Kidney epithelial cell (primary cell): ENCODE results near the gene GHR. TPM values are rescaled to one million over a fixed set of nuclear protein-coding genes. Genes with fewer than 3 reads are reported as not detected.

ENCODE experiments used
- DNase-seq: peaks from one replicate; pipeline ENCODE4 v3.0.0-alpha.2; 2010; ENCODE audit warnings: low read depth
- H3K27me3 ChIP-seq: 2 replicates; pipeline ENCODE4 v1.6.0; 2011; ENCODE audit warnings: low read length; ENCODE audit not compliant: control insufficient read depth, insufficient read depth
- H3K36me3 ChIP-seq: 2 replicates; pipeline ENCODE4 v1.5.1; 2011; ENCODE audit warnings: low read length; ENCODE audit not compliant: control insufficient read depth, insufficient read depth
- H3K4me3 ChIP-seq: 2 replicates; pipeline ENCODE4 v1.5.1; 2011; ENCODE audit warnings: low read depth, mild to moderate bottlenecking, control low read depth, low read length
- total RNA-seq: library from RNA; depleted of rRNA; stranded (reverse); fragments of >200 nt; gene quantifications from 2 replicates; pipeline ENCODE4 v1.2.3, GENCODE V29; 2015
- TF ChIP-seq, protein P1 (sequence below): IDR thresholded peaks from 2 replicates; pipeline ENCODE4 v1.5.1; 2011; ENCODE audit warnings: mild to moderate bottlenecking, moderate library complexity, low read length, control low read depth, inconsistent platforms; ENCODE audit not compliant: insufficient read depth, poor library complexity, severe bottlenecking

Gene GHR
- total RNA-seq, 1 donor from 2014 or later, result 0.63 TPM

- Histone ChIP-seq H3K27me3 (no peaks in the 10 kb centered on the region), H3K36me3 (no peaks in the 10 kb centered on the region), H3K4me3 (no peak overlapping the region)
- TF ChIP-seq, protein P1, sequence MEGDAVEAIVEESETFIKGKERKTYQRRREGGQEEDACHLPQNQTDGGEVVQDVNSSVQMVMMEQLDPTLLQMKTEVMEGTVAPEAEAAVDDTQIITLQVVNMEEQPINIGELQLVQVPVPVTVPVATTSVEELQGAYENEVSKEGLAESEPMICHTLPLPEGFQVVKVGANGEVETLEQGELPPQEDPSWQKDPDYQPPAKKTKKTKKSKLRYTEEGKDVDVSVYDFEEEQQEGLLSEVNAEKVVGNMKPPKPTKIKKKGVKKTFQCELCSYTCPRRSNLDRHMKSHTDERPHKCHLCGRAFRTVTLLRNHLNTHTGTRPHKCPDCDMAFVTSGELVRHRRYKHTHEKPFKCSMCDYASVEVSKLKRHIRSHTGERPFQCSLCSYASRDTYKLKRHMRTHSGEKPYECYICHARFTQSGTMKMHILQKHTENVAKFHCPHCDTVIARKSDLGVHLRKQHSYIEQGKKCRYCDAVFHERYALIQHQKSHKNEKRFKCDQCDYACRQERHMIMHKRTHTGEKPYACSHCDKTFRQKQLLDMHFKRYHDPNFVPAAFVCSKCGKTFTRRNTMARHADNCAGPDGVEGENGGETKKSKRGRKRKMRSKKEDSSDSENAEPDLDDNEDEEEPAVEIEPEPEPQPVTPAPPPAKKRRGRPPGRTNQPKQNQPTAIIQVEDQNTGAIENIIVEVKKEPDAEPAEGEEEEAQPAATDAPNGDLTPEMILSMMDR, result no peak
- DNase-seq, result no peak
Measured at GRCh38 chr5:42753099-42753498, 329.9 kb downstream of the GHR start.

- no peaks in the 10 kb centered on the region for H3K27me3 ChIP-seq
- no peaks in the 10 kb centered on the region for H3K36me3 ChIP-seq
- TF ChIP-seq, protein P1, result no peak
- H3K4me3 ChIP-seq, result peak within 1 kb of the TSS; percentile 1
- DNase-seq, result no peak
Measured at GRCh38 chr5:42756606-42757601, 333.7 kb downstream of the GHR start, which contains the start of gene CCDC152. Gene CCDC152, plus strand, starts transcription at chr5:42756818. Its CDS starts 2,304 bp downstream, at chr5:42759122.

- TF ChIP-seq, protein P1, result no peak
- DNase-seq, result no peak
- no peaks in the 10 kb centered on the region for H3K36me3 ChIP-seq
- H3K4me3 ChIP-seq, result no peak overlapping the region
- no peaks in the 10 kb centered on the region for H3K27me3 ChIP-seq
Measured at GRCh38 chr5:42759456-42759855, 336.2 kb downstream of the GHR start.

GRCh38 chr5:42760426-42760825 lies 337.2 kb downstream of the GHR start:
- no peak for DNase-seq
- Histone ChIP-seq H3K36me3 (no peaks in the 10 kb centered on the region), H3K4me3 (no peak overlapping the region), H3K27me3 (no peaks in the 10 kb centered on the region)
- TF ChIP-seq, protein P1, result no peak

DNA sequence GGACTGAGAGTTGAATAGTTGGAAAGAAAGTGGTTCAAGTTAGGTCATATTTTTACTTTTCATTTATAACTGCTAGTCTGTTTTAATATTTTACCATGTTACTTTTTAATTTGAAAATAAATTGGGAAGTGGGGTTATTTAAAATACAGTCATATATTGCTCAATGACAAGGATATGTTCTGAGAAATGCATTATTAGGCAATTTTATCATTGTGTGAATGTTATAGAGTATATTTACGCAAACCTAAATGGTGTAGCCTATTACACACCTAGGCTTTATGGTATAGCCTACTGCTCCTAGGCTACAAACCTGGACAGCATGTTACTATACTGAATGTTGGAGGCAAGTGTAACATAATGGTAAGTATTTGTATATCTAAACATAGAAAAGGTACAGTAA lies 338.6 kb downstream of the GHR start:
- no peak for DNase-seq
- no peak overlapping the region for H3K4me3 ChIP-seq
- TF ChIP-seq, protein P1, result no peak
- no peaks in the 10 kb centered on the region for H3K27me3 ChIP-seq
- no peaks in the 10 kb centered on the region for H3K36me3 ChIP-seq
